ENCODE results near the gene FIBP.

GRCh38 chr11:65886826-65887722 is 1.2 kb downstream of the FIBP start:
- TF ChIP-seq CTCF (IDR thresholded peaks at IDR 0.05) (no peak), POLR2A (IDR thresholded peaks at IDR 0.05) (no peak)
